Smooth muscle cell (in vitro differentiated cells): ENCODE measurements around the gene RAD51B. TPM values are rescaled to one million over a fixed set of nuclear protein-coding genes. Genes with fewer than 3 reads are reported as not detected.

Source experiments
- DNase-seq: peaks from one replicate; lab custom pipeline; 2025; ENCODE audit not compliant: unreplicated experiment; lab: John Stamatoyannopoulos, UW
- H2AFZ ChIP-seq: fragments of 200-600 bp; sonication (generic); 2 replicates; pipeline ENCODE4 v1.6.0; 2016; ENCODE audit warnings: antibody characterized with exemption, low read depth, mild to moderate bottlenecking
- H3F3A ChIP-seq: fragments of 200-600 bp; sonication (generic); 2 replicates; pipeline ENCODE4 v1.6.0; 2017; ENCODE audit warnings: antibody characterized with exemption, low read depth
- H3K27ac ChIP-seq: fragments of 200-600 bp; sonication (generic); 2 replicates; pipeline ENCODE4 v1.5.1; 2016; ENCODE audit warnings: low read depth, mild to moderate bottlenecking
- H3K27me3 ChIP-seq: fragments of 200-600 bp; sonication (generic); 2 replicates; pipeline ENCODE4 v1.6.1; 2016; ENCODE audit warnings: low read depth, mild to moderate bottlenecking
- H3K36me3 ChIP-seq: fragments of 200-600 bp; sonication (generic); 2 replicates; pipeline ENCODE4 v1.5.1; 2016; ENCODE audit warnings: low read depth
- H3K4me1 ChIP-seq: fragments of 200-600 bp; sonication (generic); 2 replicates; pipeline ENCODE4 v1.5.1; 2016; ENCODE audit warnings: low read depth
- H3K4me2 ChIP-seq: fragments of 200-600 bp; sonication (generic); 2 replicates; pipeline ENCODE4 v1.6.0; 2016; ENCODE audit warnings: mild to moderate bottlenecking
- H3K4me3 ChIP-seq: fragments of 200-600 bp; sonication (generic); 2 replicates; pipeline ENCODE4 v1.5.1; 2016; ENCODE audit warnings: mild to moderate bottlenecking
- H3K79me2 ChIP-seq: fragments of 200-600 bp; sonication (generic); 2 replicates; pipeline ENCODE4 v1.6.0; 2016; ENCODE audit warnings: low read depth, mild to moderate bottlenecking
- H3K9ac ChIP-seq: fragments of 200-600 bp; sonication (generic); 2 replicates; pipeline ENCODE4 v1.6.0; 2016; ENCODE audit warnings: low read depth
- H3K9me3 ChIP-seq: fragments of 200-600 bp; sonication (generic); replicated peaks from 2 replicates; pipeline ENCODE4 v1.5.1; 2016; ENCODE audit warnings: low read depth
- H4K20me1 ChIP-seq: fragments of 200-600 bp; sonication (generic); 2 replicates; pipeline ENCODE4 v1.6.0; 2016; ENCODE audit warnings: low read depth
- CTCF ChIP-seq: fragments of 200-600 bp; sonication (generic); IDR thresholded peaks from 2 replicates; pipeline ENCODE4 v1.5.1; 2017; ENCODE audit warnings: borderline replicate concordance, mild to moderate bottlenecking, antibody characterized with exemption; ENCODE audit not compliant: insufficient read depth, poor library complexity, severe bottlenecking
- WGBS: methylation state at CpG from one replicate; pipeline ENCODE4 v1.1.7; 2016; ENCODE audit warnings: low lambda C conversion rate; 5-methylcytosine and 5-hydroxymethylcytosine counted together
- polyA plus RNA-seq: library from polyadenylated mRNA; unstranded; fragments of >200 nt; fragmentation: Nextera tagmentation; extraction: Ambion mirVana; gene quantifications from 2 replicates; pipeline ENCODE4 v1.2.1, GENCODE V29; 2016
- total RNA-seq: library from RNA; depleted of rRNA; stranded (reverse); fragments of >200 nt; gene quantifications from 2 replicates; pipeline ENCODE4 v1.2.3, GENCODE V29; 2014

Gene RAD51B
- total and polyA plus RNA-seq, 2 experiments from 2014 or later = 4.6 to 5.3 TPM

- no peak overlapping the region for H3K4me3 ChIP-seq
- TF ChIP-seq CTCF = no peak
- H3F3A ChIP-seq = peaks cover 19% of the 10 kb centered on the region
- H3K27me3 ChIP-seq = no peaks in the 10 kb centered on the region
- H2AFZ ChIP-seq = no peak overlapping the region
- no peak overlapping the region for H3K4me2 ChIP-seq
- H3K79me2 ChIP-seq = no peaks in the 10 kb centered on the region
- DNase-seq = no peak
- H3K4me1 ChIP-seq = peaks cover 14% of the 10 kb centered on the region
- no peaks in the 10 kb centered on the region for H3K9me3 ChIP-seq
- peak overlapping the region; percentile 3 for H3K27ac ChIP-seq
- H4K20me1 ChIP-seq = no peaks in the 10 kb centered on the region
- H3K9ac ChIP-seq = no peak overlapping the region
- WGBS = 70% methylated on average over 15 of the region's 15 CpGs
- no peaks in the 10 kb centered on the region for H3K36me3 ChIP-seq
These were observed 813.8 kb downstream of the RAD51B start for GRCh38 chr14:68633131-68633991.

- Histone ChIP-seq H3K27me3 (no peaks in the 10 kb centered on the region), H3K27ac (no peak overlapping the region), H3K9ac (no peak overlapping the region), H3K4me3 (no peak overlapping the region), H3K36me3 (no peaks in the 10 kb centered on the region), H3K4me2 (no peak overlapping the region), H2AFZ (no peak overlapping the region), H3K79me2 (no peaks in the 10 kb centered on the region), H3K4me1 (peaks cover 11% of the 10 kb centered on the region), H4K20me1 (no peaks in the 10 kb centered on the region), H3F3A (peaks cover 14% of the 10 kb centered on the region), H3K9me3 (no peaks in the 10 kb centered on the region)
- no peak for DNase-seq
- TF ChIP-seq CTCF = no peak
- 46% methylated on average over 9 of the region's 9 CpGs for WGBS
These were observed 814.8 kb downstream of the RAD51B start for GRCh38 chr14:68634332-68634731.

- no peak overlapping the region for H3K4me3 ChIP-seq
- TF ChIP-seq CTCF = no peak
- H3K9me3 ChIP-seq = no peaks in the 10 kb centered on the region
- no peak for DNase-seq
- 64% methylated on average over 5 of the region's 5 CpGs for WGBS
- no peaks in the 10 kb centered on the region for H3K27me3 ChIP-seq
- H4K20me1 ChIP-seq = no peaks in the 10 kb centered on the region
- H2AFZ ChIP-seq = no peak overlapping the region
- H3K79me2 ChIP-seq = no peaks in the 10 kb centered on the region
- H3F3A ChIP-seq = peaks cover 14% of the 10 kb centered on the region
- no peak overlapping the region for H3K9ac ChIP-seq
- H3K4me1 ChIP-seq = peaks cover 10% of the 10 kb centered on the region
- H3K4me2 ChIP-seq = no peak overlapping the region
- H3K27ac ChIP-seq = no peak overlapping the region
- no peaks in the 10 kb centered on the region for H3K36me3 ChIP-seq
These were observed 815.5 kb downstream of the RAD51B start for GRCh38 chr14:68634874-68635595.
